Loucy (cell line): ENCODE data around the gene RBMS3.

Experiments
- CTCF ChIP-seq: fragments of 200-600 bp; sonication (generic); conservative IDR thresholded peaks from 2 replicates; pipeline ENCODE4 v1.5.1; 2014; ENCODE audit warnings: mild to moderate bottlenecking, antibody characterized with exemption, low read length
- EZH2phosphoT487 ChIP-seq: fragments of 200-600 bp; IDR thresholded peaks from 2 replicates; pipeline ENCODE4 v1.6.1; 2018; ENCODE audit warnings: antibody characterized with exemption, mild to moderate bottlenecking, moderate library complexity, borderline replicate concordance

GRCh38 chr3:29277249-29277648 is 3.6 kb upstream of the RBMS3 start:
- TF ChIP-seq CTCF = no peak
- no peak for TF ChIP-seq EZH2phosphoT487
